GM21367 (cell line): Measurements from ENCODE around the gene HTR1B.

Experiments used
- ATAC-seq: cut with Tn5 transposase; IDR thresholded peaks from one replicate; pipeline ENCODE4 v1.9.1; 2021; ENCODE audit not compliant: unreplicated experiment

Gene HTR1B

DNA sequence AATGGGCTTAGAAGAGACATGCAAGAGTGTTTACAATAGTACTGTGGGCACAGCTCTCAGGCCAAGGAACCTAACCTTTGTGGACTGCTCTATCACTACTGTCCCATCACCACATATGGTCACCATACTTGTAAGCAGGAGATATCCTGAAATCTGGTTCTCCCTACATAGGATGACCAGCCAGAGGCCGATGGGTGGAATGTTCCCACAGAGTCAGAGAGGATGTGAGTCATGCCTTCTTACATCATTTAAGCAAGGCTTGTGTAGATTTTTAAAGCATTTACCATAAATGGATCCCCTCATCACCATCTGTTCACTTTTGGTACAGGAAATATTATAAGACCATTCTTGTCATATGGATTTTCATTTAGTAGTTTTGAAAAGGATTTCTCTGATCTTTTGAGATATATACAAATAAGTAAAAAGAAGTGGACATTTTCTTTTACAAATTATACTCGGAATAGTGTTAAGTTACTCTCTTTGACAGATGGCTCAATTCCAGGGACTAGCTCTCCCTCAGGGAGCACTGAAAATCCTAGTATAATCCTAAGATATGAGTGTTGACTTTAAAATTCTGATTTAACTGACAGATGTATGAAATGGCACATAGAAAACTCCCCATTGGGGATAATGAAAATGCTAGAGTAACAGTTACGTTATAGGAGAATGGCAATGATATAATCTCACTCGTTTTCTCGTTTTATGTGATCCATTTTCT, 6.6 kb downstream of the HTR1B start:
- no peak for ATAC-seq

- no peak for ATAC-seq
These were observed 8.0 kb downstream of the HTR1B start for GRCh38 chr6:77455271-77455670.

- ATAC-seq, result no peak
These were observed 8.9 kb downstream of the HTR1B start for GRCh38 chr6:77454386-77454785.

- no peak for ATAC-seq
These were observed 11.8 kb downstream of the HTR1B start for GRCh38 chr6:77451466-77451865.

DNA sequence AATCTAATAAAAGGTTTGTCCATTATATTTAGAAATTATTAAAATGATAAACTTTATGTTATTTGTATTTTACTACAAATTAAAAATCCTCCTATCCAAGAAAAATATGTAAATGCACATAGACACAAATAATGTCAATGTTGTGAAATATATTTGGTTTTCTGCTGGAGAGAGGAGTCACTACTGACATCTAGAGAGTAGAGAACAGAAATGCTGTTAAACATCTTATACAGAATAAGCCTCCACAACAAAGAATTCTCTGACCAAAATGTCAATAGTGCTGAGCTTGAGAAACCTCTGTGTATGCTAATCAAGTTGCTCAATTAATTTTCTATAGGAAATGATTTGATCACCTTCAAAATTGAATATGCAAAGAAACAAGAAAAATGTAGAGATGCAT, 12.4 kb downstream of the HTR1B start:
- no peak for ATAC-seq

- no peak for ATAC-seq
These were observed 14.7 kb downstream of the HTR1B start for GRCh38 chr6:77448546-77448945.

DNA sequence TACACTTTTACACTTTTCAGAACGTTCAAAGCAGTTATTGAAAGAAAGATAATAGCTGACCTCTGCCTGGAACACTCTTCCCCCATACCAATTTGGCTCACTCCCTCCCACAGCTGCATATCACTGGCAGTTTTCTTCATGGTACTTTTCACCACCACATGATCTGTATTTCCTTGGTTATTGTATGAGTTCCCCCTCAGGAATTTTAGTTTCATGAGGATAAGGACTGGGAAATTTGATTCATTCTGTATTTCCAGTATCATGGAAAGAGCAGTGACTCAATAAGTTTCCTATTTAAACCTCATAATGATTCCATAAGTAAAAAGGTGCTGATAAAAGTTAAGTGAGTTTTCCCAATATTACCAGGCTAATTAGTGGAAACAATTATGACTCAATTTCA, 16.0 kb downstream of the HTR1B start:
- ATAC-seq, result no peak

GRCh38 chr6:77446249-77446648, 17.0 kb downstream of the HTR1B start:
- no peak for ATAC-seq

GRCh38 chr6:77445214-77445613, 18.1 kb downstream of the HTR1B start:
- ATAC-seq, result no peak

DNA sequence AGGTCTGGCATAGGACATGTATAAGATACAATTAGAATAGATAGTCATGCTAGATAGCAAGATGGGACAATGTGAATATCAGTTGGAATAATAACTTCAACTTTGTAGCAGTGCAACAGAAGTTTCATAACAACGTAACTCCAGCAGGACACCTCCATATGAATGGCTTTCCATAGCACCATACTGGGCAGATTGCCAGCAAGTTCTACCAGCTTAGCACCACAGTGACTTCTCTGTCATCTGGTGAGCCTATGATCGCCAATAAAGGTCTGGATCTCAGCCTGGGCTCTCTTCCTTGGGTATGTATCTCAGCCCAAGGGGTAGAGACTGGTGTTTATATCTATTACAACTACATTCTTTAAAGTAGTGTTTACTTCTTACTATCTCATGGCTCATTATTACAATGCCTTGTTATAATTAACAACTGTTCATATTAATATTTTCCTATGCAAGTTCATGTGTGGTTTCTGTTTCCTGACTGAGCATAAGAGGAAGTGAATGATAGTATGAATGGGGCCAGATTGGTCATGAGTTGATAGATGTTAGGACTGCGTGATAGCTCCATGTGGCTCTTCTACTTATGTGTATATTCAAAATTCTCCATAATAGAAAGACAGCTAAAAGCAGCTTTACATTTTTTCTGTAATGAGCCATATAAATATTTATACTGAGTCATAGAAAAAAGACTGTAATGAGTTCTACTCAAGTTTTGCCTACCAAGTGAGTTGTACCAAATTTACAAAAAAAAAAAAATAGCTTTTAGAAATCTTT, 22.9 kb downstream of the HTR1B start:
- ATAC-seq, result no peak

DNA sequence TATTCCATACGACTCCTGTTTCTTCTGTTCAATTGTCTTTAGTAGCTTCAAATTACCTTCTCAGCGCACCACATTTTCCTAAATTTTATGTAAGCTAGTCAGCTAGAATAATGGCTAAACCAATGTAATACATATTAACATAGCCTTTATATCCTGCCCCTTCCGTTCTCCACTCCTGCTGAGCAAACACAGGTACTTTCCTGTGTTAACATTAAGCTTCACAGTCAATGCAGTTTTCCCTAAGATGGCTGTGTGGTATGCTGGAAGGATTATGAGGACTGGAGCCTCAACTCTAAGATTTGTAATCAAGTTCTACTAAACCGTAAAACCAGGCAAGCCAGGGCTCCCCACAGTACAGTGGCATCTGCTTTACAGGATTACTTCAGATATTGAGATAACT, 29.4 kb downstream of the HTR1B start:
- no peak for ATAC-seq

GRCh38 chr6:77430504-77430903, 32.8 kb downstream of the HTR1B start:
- no peak for ATAC-seq

DNA sequence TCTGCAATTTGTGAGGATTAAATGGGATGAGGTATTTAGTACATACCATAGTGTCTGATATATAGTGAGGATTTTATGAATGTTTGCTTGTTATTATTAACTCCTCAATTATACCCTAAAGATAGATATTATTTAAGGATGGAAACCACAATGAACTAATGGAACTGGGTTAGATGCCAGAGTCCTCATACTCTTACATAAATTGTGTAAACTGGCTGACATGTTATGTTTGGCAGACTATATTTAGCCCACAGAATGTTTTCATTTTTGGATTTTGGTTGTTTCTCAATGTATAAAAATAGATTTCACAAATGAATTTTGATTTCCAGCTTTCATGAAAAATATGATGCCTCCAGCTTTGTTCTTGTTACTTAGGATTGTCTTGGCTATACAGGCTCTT, 37.6 kb downstream of the HTR1B start:
- ATAC-seq, result no peak

- no peak for ATAC-seq
These were observed 38.1 kb downstream of the HTR1B start for GRCh38 chr6:77425216-77425615.

DNA sequence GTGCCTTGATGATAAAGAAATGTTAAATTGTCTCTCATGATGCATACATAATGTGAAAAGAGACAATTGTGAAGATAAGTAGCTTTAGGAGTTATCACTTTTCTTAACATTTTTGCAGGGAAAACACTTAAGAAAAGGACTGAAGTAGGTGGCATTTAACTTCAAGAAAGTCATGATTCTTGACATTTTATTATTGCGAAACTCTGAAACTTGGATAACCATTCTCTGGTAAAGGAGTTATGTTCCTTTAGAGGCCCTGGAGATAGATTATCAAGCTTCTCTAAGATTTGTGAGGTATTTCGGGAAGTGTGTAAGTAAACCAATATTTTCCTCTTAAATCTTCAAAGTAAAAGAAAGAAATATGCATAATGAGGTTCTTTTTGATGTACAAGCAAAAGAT, 38.5 kb downstream of the HTR1B start:
- no peak for ATAC-seq

GRCh38 chr6:77416839-77417238, 46.5 kb downstream of the HTR1B start:
- ATAC-seq, result no peak

GRCh38 chr6:77415706-77416105, 47.6 kb downstream of the HTR1B start:
- no peak for ATAC-seq
